ENCODE results near the gene BOC.

DNA sequence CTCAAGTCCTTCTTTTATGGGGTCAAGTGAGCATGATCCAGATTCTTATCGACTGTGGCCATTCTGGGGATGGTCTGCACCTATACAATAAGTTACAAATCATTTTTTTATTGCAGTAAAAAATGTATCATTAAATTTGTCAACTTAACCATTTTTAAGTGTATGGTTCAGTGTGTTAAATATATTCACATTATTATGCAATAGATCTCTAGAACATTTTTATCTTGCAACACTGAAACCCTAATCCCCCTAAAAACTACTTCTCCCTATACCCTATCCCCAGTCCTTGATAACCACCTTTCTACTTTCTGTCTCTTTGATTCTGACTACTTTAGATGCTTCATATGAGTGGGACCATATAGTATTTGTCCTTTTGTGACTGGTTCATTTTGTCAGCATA is 10.4 kb upstream of the BOC start:
- TF ChIP-seq CTCF (IDR thresholded peaks at IDR 0.05; ENCODE audit: insufficient read depth, low read length): no peak
- TF ChIP-seq, protein P1, sequence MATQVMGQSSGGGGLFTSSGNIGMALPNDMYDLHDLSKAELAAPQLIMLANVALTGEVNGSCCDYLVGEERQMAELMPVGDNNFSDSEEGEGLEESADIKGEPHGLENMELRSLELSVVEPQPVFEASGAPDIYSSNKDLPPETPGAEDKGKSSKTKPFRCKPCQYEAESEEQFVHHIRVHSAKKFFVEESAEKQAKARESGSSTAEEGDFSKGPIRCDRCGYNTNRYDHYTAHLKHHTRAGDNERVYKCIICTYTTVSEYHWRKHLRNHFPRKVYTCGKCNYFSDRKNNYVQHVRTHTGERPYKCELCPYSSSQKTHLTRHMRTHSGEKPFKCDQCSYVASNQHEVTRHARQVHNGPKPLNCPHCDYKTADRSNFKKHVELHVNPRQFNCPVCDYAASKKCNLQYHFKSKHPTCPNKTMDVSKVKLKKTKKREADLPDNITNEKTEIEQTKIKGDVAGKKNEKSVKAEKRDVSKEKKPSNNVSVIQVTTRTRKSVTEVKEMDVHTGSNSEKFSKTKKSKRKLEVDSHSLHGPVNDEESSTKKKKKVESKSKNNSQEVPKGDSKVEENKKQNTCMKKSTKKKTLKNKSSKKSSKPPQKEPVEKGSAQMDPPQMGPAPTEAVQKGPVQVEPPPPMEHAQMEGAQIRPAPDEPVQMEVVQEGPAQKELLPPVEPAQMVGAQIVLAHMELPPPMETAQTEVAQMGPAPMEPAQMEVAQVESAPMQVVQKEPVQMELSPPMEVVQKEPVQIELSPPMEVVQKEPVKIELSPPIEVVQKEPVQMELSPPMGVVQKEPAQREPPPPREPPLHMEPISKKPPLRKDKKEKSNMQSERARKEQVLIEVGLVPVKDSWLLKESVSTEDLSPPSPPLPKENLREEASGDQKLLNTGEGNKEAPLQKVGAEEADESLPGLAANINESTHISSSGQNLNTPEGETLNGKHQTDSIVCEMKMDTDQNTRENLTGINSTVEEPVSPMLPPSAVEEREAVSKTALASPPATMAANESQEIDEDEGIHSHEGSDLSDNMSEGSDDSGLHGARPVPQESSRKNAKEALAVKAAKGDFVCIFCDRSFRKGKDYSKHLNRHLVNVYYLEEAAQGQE (IDR thresholded peaks at IDR 0.05; ENCODE audit: insufficient replicate concordance, low read depth): no peak

Data from HL-60 (cell line).